HL-60/S4 (cell line): ENCODE results near the gene KLF3.

Experiments used
- in situ Hi-C: fragments of 300-500 bp; cut with MboI; formaldehyde crosslinking; loops from 2 replicates; pipeline ENCODE4 v1.14.3; 2022; ENCODE audit warnings: low sequenced_read_pairs

The KLF3 gene

GRCh38 chr4:38734911-38735310 is 70.9 kb downstream of the KLF3 start:
- in situ Hi-C loops = loop anchor here (10.0 to 25.0 kb wide), 2 partner anchors 660 to 923 kb away; no protein-coding TSS in a partner anchor

DNA sequence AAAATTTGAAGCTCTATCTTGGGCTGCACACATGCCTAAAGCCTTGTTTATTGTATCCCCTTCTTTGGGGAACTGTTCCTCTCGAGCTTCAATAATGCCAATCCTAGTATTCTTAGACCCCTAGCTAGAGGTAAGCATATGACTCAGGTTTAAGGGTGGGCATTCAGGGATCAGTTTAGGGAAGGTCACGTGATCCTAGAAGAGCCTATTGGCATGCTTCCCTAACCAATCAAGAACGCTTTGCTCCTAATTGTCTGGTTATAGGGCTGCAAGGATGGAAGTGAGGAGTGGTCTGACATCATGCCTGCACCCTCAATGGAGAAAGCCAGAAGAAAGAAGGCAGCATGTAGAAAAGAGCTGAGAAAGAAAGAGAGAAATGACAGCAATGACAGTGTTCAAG is 71.9 kb downstream of the KLF3 start:
- in situ Hi-C loops = loop anchor here (10.0 to 25.0 kb wide), 2 partner anchors 661 to 924 kb away; no protein-coding TSS in a partner anchor

DNA sequence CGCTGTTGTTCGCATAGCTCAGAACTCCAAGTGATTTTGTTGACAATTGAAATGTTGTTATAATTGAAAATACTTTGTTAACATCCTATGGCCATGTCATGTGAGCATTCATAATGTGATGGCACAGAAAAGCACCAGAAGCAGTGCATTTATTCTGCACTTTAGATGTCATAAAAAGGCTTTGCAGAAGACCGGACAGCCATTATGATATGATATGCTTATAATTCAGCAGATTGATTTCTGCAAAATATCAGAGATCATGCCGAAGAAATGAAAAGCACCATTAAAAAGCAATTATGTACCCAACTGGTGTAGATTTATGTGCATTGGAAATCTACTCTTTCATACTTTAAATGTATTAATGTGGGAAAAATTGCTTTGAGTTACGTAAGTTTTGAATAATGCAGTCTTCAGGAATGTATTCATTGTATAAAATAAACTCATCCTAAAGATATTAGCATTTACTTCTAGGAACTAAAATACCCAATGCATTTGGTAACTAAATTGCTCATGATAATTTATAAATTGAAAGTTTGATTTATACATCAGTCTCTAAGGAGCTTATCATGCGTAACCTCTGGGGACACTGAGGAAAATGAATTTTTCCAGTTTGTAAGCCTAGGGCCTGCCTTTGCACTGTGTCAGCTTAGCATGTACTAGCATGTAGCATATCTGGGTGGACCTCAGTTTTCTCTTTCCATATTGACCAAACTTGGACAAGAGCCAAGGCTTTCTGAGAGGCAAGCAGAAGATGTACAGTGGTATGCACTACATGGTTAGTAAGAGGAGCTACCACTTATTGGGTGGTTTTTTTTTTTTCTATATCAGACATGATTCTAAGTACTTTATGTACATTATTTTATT is 75.2 kb downstream of the KLF3 start:
- in situ Hi-C loops = loop anchor here (10.0 to 25.0 kb wide), 2 partner anchors 664 to 927 kb away; no protein-coding TSS in a partner anchor

DNA sequence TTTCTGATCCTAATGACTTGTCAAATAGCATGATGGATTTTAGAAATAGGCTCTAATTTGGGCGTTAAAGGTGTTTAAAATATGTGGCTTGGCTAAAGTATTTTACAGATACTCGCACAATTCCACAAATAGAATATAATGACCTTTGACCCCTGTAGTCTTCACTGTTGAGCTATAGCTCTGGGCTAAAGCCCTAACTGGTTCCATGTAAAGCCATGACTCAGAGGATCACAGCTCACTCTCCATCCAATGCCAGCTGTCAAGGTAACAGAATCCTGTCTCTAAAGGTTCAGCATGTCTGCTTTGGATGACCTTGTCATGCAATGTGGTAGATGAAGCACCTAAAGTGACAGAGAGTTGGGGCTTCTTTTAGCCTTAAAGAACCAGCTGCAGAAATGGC is 76.3 kb downstream of the KLF3 start:
- in situ Hi-C loops = loop anchor here (25.0 kb wide), 1 partner anchor 928 kb away; no protein-coding TSS in a partner anchor

DNA sequence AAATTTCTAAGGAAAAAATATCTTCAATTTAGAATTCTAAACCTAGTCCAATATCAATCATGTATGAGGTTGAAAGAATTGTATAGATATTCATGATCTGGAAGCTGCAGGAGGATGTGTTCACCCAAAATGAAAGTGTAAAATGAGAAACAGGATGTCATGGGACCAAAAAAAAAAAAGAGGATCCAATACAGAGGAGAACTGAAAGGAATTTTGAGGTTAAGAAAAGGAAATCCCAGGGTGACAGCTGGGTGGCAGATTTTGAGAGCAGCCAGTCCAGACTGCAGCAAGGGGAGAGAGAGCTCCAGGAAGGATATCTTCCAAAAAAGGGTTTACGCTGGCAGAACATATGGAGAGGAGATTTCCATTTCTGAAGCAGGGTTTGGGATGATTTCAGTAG is 79.9 kb downstream of the KLF3 start:
- in situ Hi-C loops = loop anchor here (25.0 kb wide), 1 partner anchor 932 kb away; no protein-coding TSS in a partner anchor

GRCh38 chr4:38745881-38746280 is 81.9 kb downstream of the KLF3 start:
- in situ Hi-C loops = loop anchor here (25.0 kb wide), 1 partner anchor 934 kb away; no protein-coding TSS in a partner anchor

- in situ Hi-C loops = loop anchor here (25.0 kb wide), 1 partner anchor 935 kb away; no protein-coding TSS in a partner anchor
Measured at GRCh38 chr4:38747629-38748028, 83.6 kb downstream of the KLF3 start.

GRCh38 chr4:38749336-38749735 is 85.3 kb downstream of the KLF3 start:
- in situ Hi-C loops = loop anchor here (25.0 kb wide), 1 partner anchor 937 kb away; no protein-coding TSS in a partner anchor
